NCI-H524 treated with DMSO at 0.1 percent for 48 hours (cell line): Measurements from ENCODE around the gene PARS2.

Source experiments
- DNase-seq: peaks from one replicate; lab custom pipeline; 2025; lab: John Stamatoyannopoulos, UW

Gene PARS2

GRCh38 chr1:54774820-54775498, 10.6 kb upstream of the PARS2 start:
- DNase-seq: peak; percentile 92

- no peak for DNase-seq
These were observed 8.6 kb upstream of the PARS2 start for GRCh38 chr1:54772951-54773350.

GRCh38 chr1:54768093-54768492, 3.8 kb upstream of the PARS2 start:
- DNase-seq: no peak

GRCh38 chr1:54767526-54767925, 3.2 kb upstream of the PARS2 start:
- no peak for DNase-seq

GRCh38 chr1:54766726-54767125, 2.4 kb upstream of the PARS2 start:
- no peak for DNase-seq

GRCh38 chr1:54764922-54765561, 719 bp upstream of the PARS2 start:
- DNase-seq: no peak

- DNase-seq: no peak
These were observed 549 bp downstream of the PARS2 start for GRCh38 chr1:54763816-54764132.

- no peak for DNase-seq
These were observed 5.5 kb downstream of the PARS2 start for GRCh38 chr1:54758678-54759348.

GRCh38 chr1:54757833-54758232, 6.5 kb downstream of the PARS2 start:
- no peak for DNase-seq

GRCh38 chr1:54754486-54755285, 9.6 kb downstream of the PARS2 start:
- DNase-seq: no peak

- no peak for DNase-seq
These were observed 10.3 kb downstream of the PARS2 start for GRCh38 chr1:54754045-54754444.

- DNase-seq: no peak
These were observed 12.9 kb downstream of the PARS2 start for GRCh38 chr1:54751426-54751825.

- DNase-seq: no peak
These were observed 13.7 kb downstream of the PARS2 start for GRCh38 chr1:54750596-54750995.

- DNase-seq: no peak
These were observed 16.1 kb downstream of the PARS2 start for GRCh38 chr1:54748094-54748835.

- DNase-seq: no peak
These were observed 18.5 kb downstream of the PARS2 start for GRCh38 chr1:54745864-54746263.

GRCh38 chr1:54745274-54745673, 19.0 kb downstream of the PARS2 start:
- DNase-seq: no peak

- DNase-seq: no peak
These were observed 19.6 kb downstream of the PARS2 start for GRCh38 chr1:54744696-54745095.

GRCh38 chr1:54743416-54744226, 20.7 kb downstream of the PARS2 start:
- no peak for DNase-seq

- no peak for DNase-seq
These were observed 22.0 kb downstream of the PARS2 start for GRCh38 chr1:54742282-54742681.

GRCh38 chr1:54741531-54741930, 22.8 kb downstream of the PARS2 start:
- DNase-seq: no peak

GRCh38 chr1:54738244-54738643, 26.1 kb downstream of the PARS2 start:
- DNase-seq: no peak
